IPS DF 6.9 (cell line): ENCODE data around the gene EIF4G3.
"Not testable (repeated sequence)": the region's sequence is repeated elsewhere in the genome, so short reads cannot be mapped to it uniquely, and the experiment has no call there.

ENCODE experiments used
- DNase-seq: peaks from one replicate; pipeline ENCODE4 v3.0.0-alpha.2; 2013; ENCODE audit warnings: low read depth, low spot score
- H3K27ac ChIP-seq: one replicate; pipeline ENCODE4 v1.5.1; 2013; ENCODE audit warnings: low read length, control low read depth
- H3K27me3 ChIP-seq: 2 replicates; pipeline ENCODE4 v1.6.1; 2013; ENCODE audit warnings: mild to moderate bottlenecking, low read length; ENCODE audit not compliant: control insufficient read depth, insufficient read depth
- H3K36me3 ChIP-seq: 2 replicates; pipeline ENCODE4 v1.6.1; 2013; ENCODE audit warnings: low read length; ENCODE audit not compliant: control insufficient read depth, insufficient read depth
- H3K4me1 ChIP-seq: 2 replicates; pipeline ENCODE4 v1.6.1; 2013; ENCODE audit warnings: low read length; ENCODE audit not compliant: control insufficient read depth, insufficient read depth
- H3K4me3 ChIP-seq: 2 replicates; pipeline ENCODE4 v1.5.1; 2013; ENCODE audit warnings: mild to moderate bottlenecking, low read length
- H3K9me3 ChIP-seq: 2 replicates; pipeline ENCODE4 v1.6.1; 2013; ENCODE audit warnings: low read length, inconsistent platforms; ENCODE audit not compliant: control insufficient read depth, insufficient read depth
- WGBS: extraction: QIAGEN DNeasy Blood & Tissue Kit; methylation state at CpG from one replicate; pipeline ENCODE4 v1.1.7; 2013; ENCODE audit warnings: mixed read lengths, missing lambda C conversion rate; ENCODE audit not compliant: insufficient read length, insufficient coverage; 5-methylcytosine and 5-hydroxymethylcytosine counted together

Gene EIF4G3

GRCh38 chr1:21094282-21094681 is 82.4 kb downstream of the EIF4G3 start:
- not testable (repeated sequence) for H3K9me3 ChIP-seq

GRCh38 chr1:21093271-21093958 is 83.3 kb downstream of the EIF4G3 start:
- not testable (repeated sequence) for H3K27me3 ChIP-seq, DNase-seq, H3K27ac ChIP-seq, H3K4me3 ChIP-seq, H3K36me3 ChIP-seq, H3K9me3 ChIP-seq, H3K4me1 ChIP-seq
- no CpG with 5 or more reads among the region's 2 CpGs for whole genome bisulfite sequencing

More at GRCh38 chr1:21094282-21094681, 82.4 kb downstream of the EIF4G3 start:
- not testable (repeated sequence) for H3K27ac ChIP-seq, H3K36me3 ChIP-seq, H3K4me1 ChIP-seq, DNase-seq, H3K27me3 ChIP-seq, H3K4me3 ChIP-seq
- WGBS, result no CpG with 5 or more reads among the region's 9 CpGs

- H3K4me3 ChIP-seq, DNase-seq, H3K27me3 ChIP-seq, H3K4me1 ChIP-seq, H3K36me3 ChIP-seq, H3K9me3 ChIP-seq, H3K27ac ChIP-seq: not testable (repeated sequence)
- no CpG with 5 or more reads among the region's 2 CpGs for WGBS
Measured at GRCh38 chr1:21092545-21092944, 84.2 kb downstream of the EIF4G3 start.

GRCh38 chr1:21091053-21091690 is 85.5 kb downstream of the EIF4G3 start:
- not testable (repeated sequence) for H3K9me3 ChIP-seq, H3K27ac ChIP-seq, H3K4me3 ChIP-seq, H3K27me3 ChIP-seq, DNase-seq, H3K36me3 ChIP-seq, H3K4me1 ChIP-seq
- WGBS, result no CpG with 5 or more reads among the region's 11 CpGs

GRCh38 chr1:21090463-21090862 is 86.2 kb downstream of the EIF4G3 start:
- H3K27ac ChIP-seq, result no peak overlapping the region
- no peak for DNase-seq
- H3K4me3 ChIP-seq, result no peak overlapping the region
- no CpG with 5 or more reads among the region's 1 CpG for WGBS
- H3K36me3 ChIP-seq, result no peaks in the 10 kb centered on the region; the same call in 1 of the 2 replicates
- no peaks in the 10 kb centered on the region for H3K27me3 ChIP-seq
- H3K9me3 ChIP-seq, result no peaks in the 10 kb centered on the region
- H3K4me1 ChIP-seq, result no peaks in the 10 kb centered on the region

- H3K36me3 ChIP-seq, result no peaks in the 10 kb centered on the region; the same call in 1 of the 2 replicates
- no peak overlapping the region for H3K4me3 ChIP-seq
- H3K27me3 ChIP-seq, result no peaks in the 10 kb centered on the region
- H3K27ac ChIP-seq, result no peak overlapping the region
- no peaks in the 10 kb centered on the region for H3K4me1 ChIP-seq
- no peaks in the 10 kb centered on the region for H3K9me3 ChIP-seq
- no peak for DNase-seq
Measured at GRCh38 chr1:21089731-21090130, 87.0 kb downstream of the EIF4G3 start.

GRCh38 chr1:21089299-21089698 is 87.4 kb downstream of the EIF4G3 start:
- Histone ChIP-seq H3K4me3 (no peak overlapping the region), H3K27ac (no peak overlapping the region), H3K36me3 (no peaks in the 10 kb centered on the region; the same call in 1 of the 2 replicates), H3K4me1 (no peaks in the 10 kb centered on the region), H3K9me3 (no peaks in the 10 kb centered on the region), H3K27me3 (no peaks in the 10 kb centered on the region)
- DNase-seq, result no peak
- WGBS, result no CpG with 5 or more reads among the region's 2 CpGs

- H3K36me3 ChIP-seq, result no peaks in the 10 kb centered on the region; the same call in 1 of the 2 replicates
- no peak for DNase-seq
- no CpG with 5 or more reads among the region's 4 CpGs for WGBS
- H3K27ac ChIP-seq, result no peak overlapping the region
- H3K9me3 ChIP-seq, result no peaks in the 10 kb centered on the region
- H3K4me1 ChIP-seq, result no peaks in the 10 kb centered on the region
- H3K27me3 ChIP-seq, result no peaks in the 10 kb centered on the region
- no peak overlapping the region for H3K4me3 ChIP-seq
Measured at GRCh38 chr1:21084111-21084810, 92.4 kb downstream of the EIF4G3 start.

GRCh38 chr1:21082073-21082472 is 94.6 kb downstream of the EIF4G3 start:
- no peak for DNase-seq
- WGBS, result no CpG with 5 or more reads among the region's 6 CpGs
- H3K27me3 ChIP-seq, result no peaks in the 10 kb centered on the region

GRCh38 chr1:21077085-21077484 is 99.6 kb downstream of the EIF4G3 start:
- no peak overlapping the region for H3K27ac ChIP-seq
- no peak for DNase-seq

More at GRCh38 chr1:21082073-21082472, 94.6 kb downstream of the EIF4G3 start:
- H3K4me3 ChIP-seq, result no peak overlapping the region
- H3K9me3 ChIP-seq, result no peaks in the 10 kb centered on the region
- H3K4me1 ChIP-seq, result no peaks in the 10 kb centered on the region
- H3K27ac ChIP-seq, result no peak overlapping the region
- no peaks in the 10 kb centered on the region for H3K36me3 ChIP-seq

More at GRCh38 chr1:21077085-21077484, 99.6 kb downstream of the EIF4G3 start:
- Histone ChIP-seq H3K4me3 (no peak overlapping the region), H3K36me3 (no peaks in the 10 kb centered on the region), H3K4me1 (no peaks in the 10 kb centered on the region), H3K9me3 (no peaks in the 10 kb centered on the region), H3K27me3 (no peaks in the 10 kb centered on the region)
